HEK293T (cell line): ENCODE measurements around the gene TMPRSS6.

Experiments used
- CTCF ChIA-PET: fragments of 350-600 bp; formaldehyde crosslinking; extraction: SDS; loops from one replicate; lab custom pipeline; 2021; ENCODE audit warnings: antibody characterized with exemption, inconsistent platforms; lab: Yijun Ruan, JAX
- POLR2A ChIA-PET: fragments of 350-600 bp; formaldehyde crosslinking; extraction: SDS; loops from one replicate; lab custom pipeline; 2020; ENCODE audit warnings: antibody characterized with exemption, inconsistent platforms; lab: Yijun Ruan, JAX
- DNase-seq: peaks from one replicate; pipeline ENCODE4 v3.0.0; 2012; ENCODE audit warnings: mixed read lengths; ENCODE audit errors: extremely low spot score
- ARNT ChIP-seq: fragments of 450-650 bp; IDR thresholded peaks from 2 replicates; pipeline ENCODE4 v1.6.1; 2017; ENCODE audit warnings: mild to moderate bottlenecking
- BHLHE40 ChIP-seq: fragments of 450-650 bp; IDR thresholded peaks from 2 replicates; pipeline ENCODE4 v1.6.1; 2016; ENCODE audit warnings: mild to moderate bottlenecking, moderate library complexity, borderline replicate concordance
- CTBP1 ChIP-seq: fragments of 450-650 bp; IDR thresholded peaks from 2 replicates; pipeline ENCODE4 v1.6.1; 2016; ENCODE audit warnings: borderline replicate concordance
- ELF4 ChIP-seq: fragments of 450-650 bp; IDR thresholded peaks from 2 replicates; pipeline ENCODE4 v1.6.1; 2017; ENCODE audit warnings: antibody characterized with exemption
- FOXA1 ChIP-seq: fragments of 450-650 bp; IDR thresholded peaks from 2 replicates; pipeline ENCODE4 v1.6.1; 2016; ENCODE audit warnings: mild to moderate bottlenecking
- FOXK2 ChIP-seq: fragments of 450-650 bp; IDR thresholded peaks from 2 replicates; pipeline ENCODE4 v1.6.1; 2016; ENCODE audit warnings: mild to moderate bottlenecking
- FOXM1 ChIP-seq: fragments of 450-650 bp; IDR thresholded peaks from 2 replicates; pipeline ENCODE4 v1.6.1; 2017; ENCODE audit warnings: mild to moderate bottlenecking, borderline replicate concordance
- HDGF ChIP-seq: fragments of 450-650 bp; IDR thresholded peaks from 2 replicates; pipeline ENCODE4 v1.6.1; 2017; ENCODE audit warnings: antibody characterized with exemption, borderline replicate concordance
- L3MBTL2 ChIP-seq: fragments of 450-650 bp; conservative IDR thresholded peaks from 2 replicates; pipeline ENCODE4 v1.6.1; 2016; ENCODE audit warnings: mild to moderate bottlenecking
- LEF1 ChIP-seq: fragments of 450-650 bp; IDR thresholded peaks from 2 replicates; pipeline ENCODE4 v1.6.1; 2017; ENCODE audit warnings: mild to moderate bottlenecking, borderline replicate concordance
- NFRKB ChIP-seq: fragments of 450-650 bp; IDR thresholded peaks from 2 replicates; pipeline ENCODE4 v1.6.1; 2016; ENCODE audit warnings: mild to moderate bottlenecking, moderate library complexity
- SP1 ChIP-seq: fragments of 450-650 bp; IDR thresholded peaks from 2 replicates; pipeline ENCODE4 v1.6.1; 2017
- SUZ12 ChIP-seq: fragments of 450-650 bp; IDR thresholded peaks from 2 replicates; pipeline ENCODE4 v1.6.1; 2016; ENCODE audit warnings: mild to moderate bottlenecking
- TARDBP ChIP-seq: fragments of 450-650 bp; IDR thresholded peaks from 2 replicates; pipeline ENCODE4 v1.6.1; 2016
- ZNF384 ChIP-seq: fragments of 450-650 bp; IDR thresholded peaks from 2 replicates; pipeline ENCODE4 v1.6.1; 2016
- TF ChIP-seq, protein P1 (sequence below): fragments of 450-650 bp; IDR thresholded peaks from 2 replicates; pipeline ENCODE4 v1.6.1; 2016

TMPRSS6 gene

DNA sequence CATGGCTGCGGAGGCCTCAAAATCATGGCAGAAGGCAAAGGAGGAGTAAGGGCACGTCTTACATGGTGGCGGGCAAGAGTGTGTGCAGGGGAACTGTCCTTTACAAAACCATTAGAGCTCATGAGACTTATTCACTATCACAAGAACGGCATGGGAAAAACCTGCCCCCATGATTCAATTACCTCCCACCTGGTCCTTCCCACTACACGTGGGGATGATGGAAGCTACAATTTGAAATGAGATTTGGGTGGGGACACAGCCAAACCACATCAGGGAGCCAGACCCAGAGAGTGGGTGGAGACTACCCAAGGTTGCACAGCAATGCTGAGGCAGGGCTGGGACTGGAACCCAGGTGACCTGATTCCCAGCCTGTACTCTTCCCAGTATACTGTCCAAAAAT is 8.6 kb upstream of the TMPRSS6 start:
- no peak for DNase-seq
- POLR2A ChIA-PET: interaction anchor here (1.0 kb wide), 1 partner anchor 9 kb away, joined by 3 read pairs; no protein-coding TSS in a partner anchor
- TF ChIP-seq CTBP1 (no peak), FOXK2 (no peak), ARNT (no peak), L3MBTL2 (no peak), FOXA1 (no peak), FOXM1 (no peak), ZNF384 (no peak), LEF1 (no peak), SP1 (no peak), TARDBP (no peak), BHLHE40 (no peak)
- CTCF ChIA-PET: no interaction called here

DNA sequence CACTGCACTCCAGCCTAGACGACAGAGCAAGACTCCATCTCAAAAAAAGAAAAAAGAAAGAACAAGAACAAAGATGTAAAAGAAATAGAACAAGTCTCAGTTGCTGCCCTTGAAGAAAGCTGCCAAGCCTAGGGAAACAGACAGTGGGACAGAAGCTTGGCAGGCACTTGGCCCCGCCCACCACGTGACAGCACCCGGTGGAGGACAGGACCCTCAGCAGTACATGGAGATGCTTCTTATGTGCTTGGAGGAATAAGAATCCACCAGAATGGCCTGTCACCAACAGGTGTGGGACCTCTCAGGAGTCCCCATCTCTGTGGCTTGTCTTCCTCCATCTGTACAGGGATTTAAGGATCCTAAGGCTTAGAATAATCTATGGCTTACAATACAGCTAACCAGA is 7.6 kb upstream of the TMPRSS6 start:
- ChIA-PET POLR2A (interaction anchor here (1.0 kb wide), 1 partner anchor 10 kb away, joined by 3 read pairs; no protein-coding TSS in a partner anchor), CTCF (no interaction called here)
- DNase-seq: no peak
- TF ChIP-seq BHLHE40 (no peak), SP1 (no peak), CTBP1 (no peak), ZNF384 (no peak), SUZ12 (no peak), ARNT (no peak), FOXM1 (no peak)
- TF ChIP-seq, protein P1, sequence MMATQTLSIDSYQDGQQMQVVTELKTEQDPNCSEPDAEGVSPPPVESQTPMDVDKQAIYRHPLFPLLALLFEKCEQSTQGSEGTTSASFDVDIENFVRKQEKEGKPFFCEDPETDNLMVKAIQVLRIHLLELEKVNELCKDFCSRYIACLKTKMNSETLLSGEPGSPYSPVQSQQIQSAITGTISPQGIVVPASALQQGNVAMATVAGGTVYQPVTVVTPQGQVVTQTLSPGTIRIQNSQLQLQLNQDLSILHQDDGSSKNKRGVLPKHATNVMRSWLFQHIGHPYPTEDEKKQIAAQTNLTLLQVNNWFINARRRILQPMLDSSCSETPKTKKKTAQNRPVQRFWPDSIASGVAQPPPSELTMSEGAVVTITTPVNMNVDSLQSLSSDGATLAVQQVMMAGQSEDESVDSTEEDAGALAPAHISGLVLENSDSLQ: no peak

DNA sequence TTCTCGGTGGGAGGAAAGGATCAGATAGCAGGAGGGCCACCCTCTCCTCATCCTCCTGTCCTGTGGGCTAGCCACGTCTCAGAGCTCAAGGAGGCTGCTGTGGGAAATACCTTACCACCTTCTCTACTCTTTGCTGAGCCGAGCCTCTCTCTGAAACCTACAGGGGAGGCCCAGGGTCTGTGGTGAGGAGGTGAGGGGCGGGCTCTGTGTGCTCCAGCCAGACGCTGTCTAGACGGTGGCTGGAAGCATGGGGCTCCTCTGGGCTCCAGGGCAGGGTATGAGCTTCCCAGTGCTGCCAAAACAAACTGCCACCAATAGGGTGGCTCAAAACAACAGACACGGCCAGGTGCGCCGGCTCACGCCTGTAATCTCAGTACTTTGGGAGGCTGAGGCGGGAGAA is 5.5 kb upstream of the TMPRSS6 start:
- TF ChIP-seq CTBP1: no peak
- ChIA-PET CTCF (interaction anchor here (0.6 kb wide), 1 partner anchor 1137 kb away, joined by 4 read pairs; no protein-coding TSS in a partner anchor), POLR2A (no interaction called here)
- DNase-seq: no peak

DNA sequence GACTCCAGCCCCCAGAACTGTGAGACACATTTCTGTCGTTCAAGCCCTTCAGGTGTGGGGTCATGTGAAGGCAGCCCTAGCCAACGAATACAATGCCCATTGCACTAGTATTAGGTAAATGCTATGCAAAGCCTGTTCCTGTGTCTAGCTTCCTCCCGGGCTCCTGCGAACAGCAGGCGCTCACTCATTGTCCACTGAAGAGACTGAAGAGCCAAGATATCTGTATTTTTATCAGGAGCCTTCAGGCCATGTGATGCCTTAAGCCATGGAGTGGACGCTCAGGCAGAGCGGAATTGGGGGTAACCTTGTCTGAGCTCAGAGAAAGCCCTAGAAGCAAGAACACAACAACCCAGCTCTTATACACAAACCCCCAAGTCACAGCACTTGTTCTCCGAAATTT is 4.2 kb upstream of the TMPRSS6 start:
- CTCF ChIA-PET: no interaction called here
- POLR2A ChIA-PET: no interaction called here
- DNase-seq: no peak
- TF ChIP-seq SUZ12: no peak
- no peak for TF ChIP-seq FOXK2
- no peak for TF ChIP-seq FOXA1
- no peak for TF ChIP-seq LEF1
- TF ChIP-seq FOXM1: no peak
- no peak for TF ChIP-seq BHLHE40
- TF ChIP-seq ELF4: no peak
- TF ChIP-seq ARNT: no peak
- TF ChIP-seq, protein P1: no peak
- TF ChIP-seq TARDBP: no peak
- no peak for TF ChIP-seq NFRKB
- no peak for TF ChIP-seq ZNF384
- no peak for TF ChIP-seq L3MBTL2
- no peak for TF ChIP-seq SP1
- TF ChIP-seq CTBP1: no peak
- TF ChIP-seq HDGF: no peak

DNA sequence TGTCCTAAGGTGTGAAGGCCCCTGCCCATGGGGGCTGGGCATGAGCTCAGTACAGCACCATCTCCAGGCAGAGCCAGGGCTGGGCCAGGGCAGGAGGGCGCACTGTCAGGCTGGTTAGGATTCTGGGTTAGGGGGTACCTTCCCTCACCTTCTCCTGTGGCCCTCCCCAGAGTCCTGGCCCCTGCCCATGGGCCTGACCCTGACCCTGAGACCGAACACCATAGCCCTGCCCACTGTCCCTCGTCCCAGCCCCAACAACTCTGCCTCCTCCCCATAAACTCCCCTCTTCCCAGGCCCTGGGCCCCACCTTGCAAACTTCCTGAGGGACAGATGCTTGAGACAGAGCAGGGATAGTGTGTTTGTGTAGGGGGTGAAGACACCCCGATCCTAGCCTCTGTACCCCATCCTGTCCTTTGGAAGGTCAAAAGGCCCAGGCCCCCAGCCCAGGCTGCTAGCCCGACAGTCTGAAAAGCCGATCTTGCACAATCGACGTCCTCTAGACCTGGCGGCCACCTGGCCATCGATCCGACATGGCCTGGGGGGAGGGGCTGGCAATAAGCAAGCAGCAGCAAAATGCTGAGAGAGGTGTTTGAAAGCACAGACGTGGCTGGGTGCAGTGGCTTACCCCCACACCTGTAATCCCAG is 2.7 kb upstream of the TMPRSS6 start:
- TF ChIP-seq SP1 (no peak), HDGF (no peak), L3MBTL2 (no peak), BHLHE40 (no peak), CTBP1 (no peak), FOXM1 (no peak), FOXA1 (no peak), ARNT (no peak)
- DNase-seq: no peak
- ChIA-PET CTCF (no interaction called here), POLR2A (interaction anchor here (0.6 kb wide), 1 partner anchor 31 kb away, joined by 3 read pairs; no protein-coding TSS in a partner anchor)

DNA sequence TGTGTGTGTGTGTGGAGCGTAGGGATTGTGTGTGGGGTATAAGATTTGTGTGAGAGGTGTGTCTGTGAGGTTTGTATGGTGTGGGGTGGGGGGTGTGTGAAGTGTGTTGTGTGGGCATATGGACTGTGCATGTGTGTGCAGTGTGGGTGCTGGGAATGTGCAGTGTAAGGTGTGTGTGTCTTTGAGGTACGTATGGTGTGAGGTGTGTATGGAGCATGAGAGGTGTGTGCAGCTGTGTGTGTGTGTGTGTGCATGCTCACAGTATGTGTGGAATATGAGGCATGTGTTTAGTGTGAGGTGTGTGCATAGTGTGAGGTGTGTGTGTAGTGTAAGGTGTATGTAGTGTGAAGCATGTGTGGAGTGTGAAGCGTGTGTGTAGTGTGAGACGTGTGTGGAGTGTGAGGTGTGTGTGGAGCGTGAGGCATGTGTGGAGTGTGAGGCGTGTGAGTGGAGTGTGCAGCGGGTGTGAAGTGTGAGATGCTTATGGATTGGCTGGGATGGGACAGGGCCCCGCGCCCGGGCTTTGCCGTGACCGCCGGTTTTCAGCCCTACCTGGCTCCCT is 1.7 kb upstream of the TMPRSS6 start:
- TF ChIP-seq SUZ12 (no peak), TARDBP (no peak), L3MBTL2 (no peak), SP1 (no peak), FOXA1 (no peak)
- ChIA-PET POLR2A (no interaction called here), CTCF (no interaction called here)
- no peak for DNase-seq

DNA sequence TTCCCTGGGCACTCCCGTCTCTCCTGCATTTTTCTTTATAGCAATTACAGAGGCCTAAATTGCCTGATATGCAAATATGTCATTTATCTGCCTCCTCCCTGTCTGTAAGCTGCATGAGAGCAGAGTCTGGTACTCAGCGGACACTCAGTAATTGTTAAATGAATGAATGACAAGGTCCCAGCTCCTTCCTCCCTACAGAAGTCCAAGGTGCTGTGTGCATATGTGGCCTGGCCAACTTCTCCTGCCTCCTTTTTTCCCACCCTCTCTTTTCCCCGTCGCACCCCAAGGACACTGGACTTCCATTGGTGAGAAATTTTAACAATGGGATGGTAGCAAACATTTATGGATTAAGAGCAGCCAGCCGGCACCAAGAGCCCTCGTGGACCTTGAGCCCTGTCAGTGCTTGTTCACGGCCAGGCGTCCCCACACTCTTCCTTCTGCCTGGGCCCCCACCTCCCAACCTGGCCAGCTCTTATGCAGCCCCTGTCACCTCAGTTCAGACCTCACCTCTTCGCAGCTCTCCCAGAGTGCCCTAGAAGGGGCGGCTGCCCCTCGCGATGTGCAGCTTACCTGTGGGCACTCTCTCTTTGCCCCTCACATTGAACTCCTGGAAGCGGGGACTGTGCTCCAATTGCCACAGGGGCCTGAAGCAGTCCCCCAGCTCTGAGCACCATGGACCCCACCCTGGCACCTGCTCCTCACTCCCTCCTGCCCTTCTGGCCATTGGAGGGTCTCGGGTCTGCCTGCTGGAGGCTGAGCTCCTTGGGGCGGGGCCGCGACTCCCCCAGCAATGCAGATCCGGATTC is 1.5 kb downstream of the TMPRSS6 start:
- POLR2A ChIA-PET: no interaction called here
- CTCF ChIA-PET: no interaction called here
- TF ChIP-seq TARDBP (no peak), NFRKB (no peak), ELF4 (no peak), FOXK2 (no peak), SP1 (no peak), L3MBTL2 (no peak), FOXA1 (no peak), SUZ12 (no peak), LEF1 (no peak), FOXM1 (no peak), ARNT (no peak), ZNF384 (no peak), HDGF (no peak)
- TF ChIP-seq, protein P1: no peak
- DNase-seq: no peak
